Eye (tissue), 1 donor: Measurements from ENCODE around the gene COL4A3.
"Not testable (repeated sequence)": the region's sequence is repeated elsewhere in the genome, so short reads cannot be mapped to it uniquely, and the experiment has no call there.

Source experiments
- DNase-seq: peaks from one replicate; pipeline ENCODE4 v3.0.0-alpha.2; 2015

COL4A3 gene

DNA sequence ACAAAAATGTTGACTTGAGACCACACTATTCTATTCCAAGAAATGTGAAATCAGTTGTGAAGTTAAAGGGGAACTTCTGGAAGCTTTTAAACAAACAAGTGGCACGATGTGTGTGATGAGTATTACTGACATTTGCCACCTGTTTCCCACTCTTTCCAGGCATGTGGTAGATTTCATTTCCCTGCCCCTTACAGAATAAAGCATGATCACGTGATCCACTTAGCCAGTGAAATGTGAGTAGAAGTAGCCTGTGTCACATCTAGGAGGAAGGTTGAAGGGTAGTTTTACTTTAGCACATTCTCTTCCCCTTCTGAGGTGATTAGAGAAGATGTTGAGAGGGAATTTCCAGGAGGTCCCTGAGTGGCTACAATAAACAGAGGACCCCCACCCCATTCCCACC is 4.3 kb upstream of the COL4A3 start:
- DNase-seq: no peak

- DNase-seq: no peak
Measured at GRCh38 chr2:227161947-227162346, 2.5 kb upstream of the COL4A3 start.

GRCh38 chr2:227163485-227163997 is 883 bp upstream of the COL4A3 start:
- DNase-seq: peak; percentile 26

- DNase-seq: peak; percentile 29
Measured at GRCh38 chr2:227164763-227165291, 403 bp downstream of the COL4A3 start.

DNA sequence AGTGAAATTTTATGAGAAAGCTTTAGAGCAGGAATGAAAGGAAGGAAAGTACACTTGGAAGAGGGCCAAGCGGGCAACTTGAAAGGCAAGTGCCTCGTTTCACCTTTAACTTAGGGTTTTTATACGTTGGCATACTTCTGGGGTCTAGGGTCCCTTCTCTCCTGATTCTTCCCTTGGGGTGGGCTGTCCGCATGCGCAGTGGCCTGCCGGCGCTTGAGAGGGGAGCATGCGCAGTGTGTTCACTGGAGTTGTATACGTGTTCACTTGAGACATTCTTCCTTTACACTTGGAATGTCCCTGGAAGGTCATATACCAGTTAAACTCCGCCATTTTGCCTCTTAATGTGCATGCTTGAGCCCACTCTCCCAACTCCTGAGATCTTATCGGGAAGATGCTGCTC is 7.4 kb downstream of the COL4A3 start:
- DNase-seq: not testable (repeated sequence)

DNA sequence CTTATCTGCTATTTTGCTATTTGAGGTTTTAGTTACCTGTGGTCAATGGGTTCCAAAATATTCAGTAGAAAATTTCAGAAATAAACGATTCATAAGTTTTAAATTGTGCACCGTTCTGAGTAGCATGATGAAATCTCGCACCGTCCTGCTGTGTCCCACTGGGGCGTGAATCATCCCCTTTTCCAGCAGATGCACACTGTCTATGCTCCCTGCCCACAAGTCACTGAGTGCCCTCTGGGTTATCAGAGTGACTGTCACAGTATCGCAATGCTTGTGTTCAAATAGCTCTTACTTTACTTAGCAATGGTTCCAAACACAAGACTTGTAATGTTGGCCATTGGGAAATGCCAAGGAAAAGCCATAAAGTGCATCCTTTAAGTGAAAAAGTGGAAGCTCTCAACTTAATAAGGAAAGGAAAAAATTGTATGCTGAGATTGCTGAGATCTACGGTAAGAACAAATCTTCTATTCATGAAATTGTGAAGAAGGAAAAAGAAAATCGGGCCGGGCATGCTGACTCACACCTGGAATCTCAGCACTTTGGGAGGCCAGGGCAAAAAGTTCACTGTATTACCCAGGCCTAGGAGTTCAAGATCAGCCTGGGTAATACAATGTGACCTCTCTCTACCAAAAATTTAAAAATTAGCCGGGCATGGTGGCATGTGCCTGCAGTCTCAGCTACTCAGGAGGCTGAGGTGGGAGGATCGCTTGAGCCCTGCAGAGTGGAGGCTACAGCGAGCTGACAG is 13.3 kb downstream of the COL4A3 start:
- no peak for DNase-seq

DNA sequence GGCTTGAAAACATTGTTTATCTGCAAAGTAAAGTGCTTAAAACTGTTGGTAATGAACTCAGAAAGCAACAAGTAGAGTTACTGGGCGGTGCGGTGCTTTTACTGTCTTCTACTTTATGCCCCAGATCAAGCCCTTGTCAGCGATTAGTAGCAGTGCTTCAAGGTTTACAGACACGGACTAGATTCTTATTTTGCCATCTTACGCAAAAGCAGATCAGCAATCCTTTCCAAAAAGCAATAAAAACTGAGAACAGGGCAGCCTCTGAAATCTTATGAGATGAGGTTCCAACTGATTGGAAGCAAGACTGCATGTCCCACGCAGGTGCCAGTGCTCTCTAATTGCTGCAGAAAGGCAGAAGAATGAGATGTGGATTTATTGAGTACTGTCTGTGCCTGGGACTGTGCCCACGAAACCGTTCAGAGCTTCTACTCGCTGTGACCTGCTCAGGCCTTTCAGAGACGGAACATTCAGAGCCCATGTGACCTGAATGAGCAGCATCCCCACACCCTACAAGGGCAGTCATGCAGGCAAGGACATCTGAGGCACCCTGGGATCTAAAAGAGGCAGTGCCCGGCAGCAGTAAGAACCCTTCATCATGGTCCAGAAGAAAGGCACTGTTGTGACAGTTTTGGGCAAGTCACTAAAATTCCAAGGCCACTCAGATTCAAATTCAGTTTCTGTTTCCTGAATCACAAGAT is 15.7 kb downstream of the COL4A3 start:
- DNase-seq: peak; percentile 27

GRCh38 chr2:227180770-227181169 is 16.3 kb downstream of the COL4A3 start:
- DNase-seq: no peak

DNA sequence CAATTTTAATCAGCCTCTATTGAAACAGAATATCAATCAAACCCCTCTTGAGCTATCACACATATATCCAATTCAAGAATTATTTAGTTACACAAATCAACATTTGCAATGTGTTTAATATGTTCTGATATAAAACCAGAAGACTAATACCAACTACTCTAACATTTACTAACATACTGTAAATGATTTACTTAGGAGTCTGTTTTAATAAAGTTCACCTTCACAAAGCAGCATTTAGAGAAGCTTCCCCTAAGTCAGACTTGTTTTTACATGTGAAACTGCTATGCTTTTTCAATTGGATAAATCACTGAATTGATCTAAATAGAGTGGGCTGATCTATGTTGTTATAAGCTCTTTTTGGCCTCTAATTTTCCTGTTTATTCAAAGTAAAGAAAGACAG is 18.3 kb downstream of the COL4A3 start:
- DNase-seq: no peak

- no peak for DNase-seq
Measured at GRCh38 chr2:227183657-227184367, 19.4 kb downstream of the COL4A3 start.

DNA sequence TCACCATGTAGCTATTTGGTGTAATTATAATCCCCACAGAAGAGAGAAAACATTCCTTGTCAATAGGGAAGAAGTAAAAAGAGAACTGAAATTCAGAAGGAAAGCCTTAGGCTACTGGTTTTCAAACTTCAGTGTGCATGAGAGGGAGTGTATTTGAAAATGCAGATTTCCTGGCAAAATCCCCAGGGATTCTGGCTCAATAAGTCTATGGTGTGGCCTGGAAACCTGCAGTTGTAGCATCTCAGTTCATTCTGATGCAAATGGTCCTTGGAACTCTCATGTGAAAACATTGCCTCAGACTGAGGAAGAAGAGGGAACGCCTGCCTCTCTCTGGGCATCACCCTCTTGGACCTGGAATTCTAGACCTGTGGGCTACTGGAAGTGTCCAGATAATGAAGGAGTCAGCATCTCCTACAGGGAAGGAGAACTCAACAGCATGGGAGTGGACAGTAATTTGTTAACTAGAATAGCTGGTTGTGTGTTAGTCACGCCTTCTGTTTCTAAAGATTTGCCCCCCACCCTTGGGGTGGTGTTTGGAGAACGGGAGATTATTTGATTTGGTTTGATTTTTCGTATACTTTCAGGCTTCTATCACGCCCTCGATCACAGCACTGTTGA is 21.3 kb downstream of the COL4A3 start:
- no peak for DNase-seq

GRCh38 chr2:227186751-227187150 is 22.3 kb downstream of the COL4A3 start:
- no peak for DNase-seq

- DNase-seq: no peak
Measured at GRCh38 chr2:227188292-227188691, 23.9 kb downstream of the COL4A3 start.

DNA sequence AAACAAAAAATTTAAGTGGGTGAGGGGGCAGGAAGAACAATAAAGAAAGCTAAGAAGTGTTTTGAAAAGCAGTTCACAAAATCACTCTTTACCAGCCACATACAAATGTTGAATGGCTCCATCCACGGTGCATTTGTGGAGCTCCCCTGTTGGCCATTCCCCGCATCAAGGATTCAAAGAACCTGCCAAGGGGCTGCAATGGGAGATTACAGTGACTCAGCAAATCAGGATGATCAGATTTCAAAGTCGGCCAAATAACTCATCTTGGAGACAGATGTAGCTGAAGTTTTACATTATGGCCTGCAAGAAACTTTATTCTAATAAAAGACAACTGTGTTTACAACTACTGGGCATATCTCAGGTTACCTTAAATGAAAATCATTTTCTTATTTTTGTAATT is 26.9 kb downstream of the COL4A3 start:
- no peak for DNase-seq

GRCh38 chr2:227192491-227192890 is 28.1 kb downstream of the COL4A3 start:
- DNase-seq: no peak

GRCh38 chr2:227194219-227194618 is 29.8 kb downstream of the COL4A3 start:
- DNase-seq: no peak

GRCh38 chr2:227198866-227199265 is 34.4 kb downstream of the COL4A3 start:
- no peak for DNase-seq

DNA sequence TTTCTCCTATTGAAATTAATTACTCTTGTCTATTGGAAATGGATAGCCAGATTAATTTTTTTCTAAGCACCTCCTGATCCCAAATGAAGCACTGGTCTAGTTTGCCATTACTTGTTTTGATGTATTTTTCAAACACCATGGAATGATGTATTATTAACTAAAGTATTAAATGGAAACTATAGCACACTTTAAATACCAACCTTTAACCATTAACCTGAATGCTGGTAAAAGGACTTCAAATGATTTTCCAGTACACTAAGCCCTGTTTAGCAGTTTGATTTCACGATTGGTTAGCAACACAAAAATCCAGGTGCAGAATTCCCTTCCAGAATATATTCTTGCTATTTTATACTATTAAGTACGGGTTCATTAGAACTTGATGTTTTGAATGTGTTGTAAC is 37.3 kb downstream of the COL4A3 start:
- no peak for DNase-seq

DNA sequence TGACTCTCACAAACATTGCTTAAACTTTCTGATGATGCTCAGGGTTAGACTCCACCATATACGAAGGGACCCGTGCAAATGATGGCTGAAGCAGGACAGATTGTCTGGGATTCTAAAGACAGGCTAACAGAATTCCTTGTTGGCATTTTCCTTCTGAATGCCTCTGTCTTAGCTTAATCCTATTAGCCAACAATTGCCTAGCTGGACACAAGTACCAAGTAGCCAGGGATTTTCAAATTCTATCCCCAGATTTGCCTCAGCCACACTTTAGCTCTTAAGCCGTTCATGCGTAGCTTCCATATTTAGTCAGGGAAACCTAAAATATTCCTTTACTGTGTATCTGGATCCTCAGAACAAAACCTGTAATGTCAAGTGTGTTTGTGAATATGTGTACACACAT is 40.0 kb downstream of the COL4A3 start:
- DNase-seq: peak; percentile 33

- DNase-seq: no peak
Measured at GRCh38 chr2:227205701-227206100, 41.3 kb downstream of the COL4A3 start.

DNA sequence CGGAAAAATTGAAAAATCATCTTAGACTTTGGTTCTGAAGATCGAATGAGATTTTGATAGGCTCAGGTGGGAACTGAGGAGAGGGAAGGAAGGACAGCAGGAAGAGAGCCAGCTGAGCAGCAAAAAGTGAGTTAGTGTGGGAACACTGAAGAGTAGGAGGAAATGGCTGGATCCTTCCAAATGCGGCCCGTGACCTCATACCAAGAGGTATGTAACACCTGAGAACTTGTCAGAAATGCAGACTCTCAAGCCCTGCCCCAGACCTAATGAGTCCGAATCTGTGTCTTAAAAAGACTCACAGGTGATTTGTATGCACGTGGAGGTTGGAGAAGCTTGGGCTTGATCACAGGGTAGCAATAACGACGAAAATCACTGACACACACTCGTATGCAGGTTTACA is 42.0 kb downstream of the COL4A3 start:
- no peak for DNase-seq

DNA sequence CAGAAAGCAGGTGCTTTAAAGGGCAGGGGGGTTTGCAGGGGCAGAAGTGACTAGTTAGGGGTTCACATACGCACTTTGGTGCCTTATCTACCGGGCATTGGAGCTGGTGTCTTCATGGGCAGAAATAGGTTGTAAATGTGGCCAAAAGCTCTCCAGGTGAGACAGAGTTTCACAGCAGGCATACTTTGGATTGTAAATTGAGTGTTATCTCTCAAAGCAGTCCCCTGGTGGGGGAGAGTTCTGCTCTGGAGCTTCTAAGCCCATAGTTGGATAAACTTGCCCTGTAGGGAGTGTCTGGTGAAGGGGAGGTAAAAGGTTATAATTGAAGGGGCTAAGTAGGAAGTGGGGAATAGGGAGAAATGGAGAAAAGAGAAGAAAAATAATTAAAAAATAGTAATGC is 43.1 kb downstream of the COL4A3 start:
- DNase-seq: no peak

GRCh38 chr2:227214622-227215041 is 50.2 kb downstream of the COL4A3 start:
- DNase-seq: no peak
